ENCODE results near the gene KRTAP12-4.
"Not testable (repeated sequence)": the region's sequence is repeated elsewhere in the genome, so short reads cannot be mapped to it uniquely, and the experiment has no call there.

The KRTAP12-4 gene

GRCh38 chr21:44610157-44610843 is 44.2 kb downstream of the KRTAP12-4 start:
- not testable (repeated sequence) for DNase-seq (ENCODE audit: low spot score)

DNA sequence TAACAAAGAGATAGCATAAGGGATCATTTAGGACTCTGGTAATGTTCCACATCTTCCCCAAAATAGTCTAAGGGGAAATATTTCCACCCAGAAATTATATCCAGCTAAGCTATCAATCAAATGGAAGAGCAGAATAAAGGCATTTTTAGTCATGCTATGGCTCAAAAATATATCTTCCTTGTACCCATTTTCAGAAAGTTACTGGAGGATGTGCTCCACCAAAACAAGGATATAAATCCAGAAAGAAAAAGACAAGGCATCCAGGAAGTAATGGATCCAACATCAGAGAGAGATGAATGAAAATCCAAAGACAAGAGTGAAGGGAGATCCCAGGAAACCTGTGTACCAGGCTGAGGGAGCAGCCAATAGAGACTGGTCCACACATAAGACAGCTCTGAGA is 45.3 kb downstream of the KRTAP12-4 start:
- DNase-seq (ENCODE audit: low spot score): no peak

- DNase-seq (ENCODE audit: low spot score): no peak
Measured at GRCh38 chr21:44606495-44606894, 48.0 kb downstream of the KRTAP12-4 start.

Data from left forelimb (tissue), 1 donor.